HG03064 (cell line): Measurements from ENCODE around the gene TOMM20.
"Not testable (repeated sequence)": the region's sequence is repeated elsewhere in the genome, so short reads cannot be mapped to it uniquely, and the experiment has no call there.

Experiments
- ATAC-seq: cut with Tn5 transposase; IDR thresholded peaks from one replicate; pipeline ENCODE4 v1.9.1; 2021; ENCODE audit warnings: low read depth; ENCODE audit not compliant: unreplicated experiment

The TOMM20 gene

DNA sequence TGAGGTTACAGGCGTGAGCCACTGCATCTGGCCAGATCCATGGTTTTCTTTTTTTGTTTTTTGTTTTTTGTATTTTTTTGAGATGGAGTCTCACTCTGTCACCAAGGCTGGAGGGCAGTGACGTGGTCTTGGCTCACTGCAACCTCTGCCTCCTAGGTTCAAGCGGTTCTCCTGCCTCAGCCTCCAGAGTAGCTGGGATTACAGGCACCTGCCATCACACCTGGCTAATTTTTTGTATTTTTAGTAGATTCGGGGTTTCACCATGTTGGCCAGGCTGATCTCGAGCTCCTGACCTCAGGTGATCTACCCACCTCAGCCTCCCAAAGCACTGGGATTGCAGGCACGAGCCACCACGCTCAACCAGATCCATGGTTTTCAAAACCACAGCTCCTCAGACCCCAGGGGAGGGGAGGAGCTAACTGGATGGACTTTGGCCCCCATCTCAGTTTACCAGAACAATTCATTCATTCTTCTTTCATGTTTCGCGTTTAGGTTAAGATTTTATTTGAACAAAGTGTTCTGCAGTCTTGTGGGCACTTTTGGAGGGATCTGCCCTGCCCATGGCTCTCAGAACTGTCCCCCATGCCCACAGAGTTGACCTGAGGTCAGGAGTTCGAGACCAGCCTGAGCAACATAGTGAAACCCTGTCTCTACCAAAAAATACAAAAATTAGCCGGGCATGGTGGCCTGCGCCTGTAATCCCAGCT lies 43.1 kb downstream of the TOMM20 start:
- ATAC-seq: not testable (repeated sequence)

GRCh38 chr1:235080788-235081187 lies 47.8 kb downstream of the TOMM20 start:
- ATAC-seq: not testable (repeated sequence)

- not testable (repeated sequence) for ATAC-seq
These were observed 48.4 kb downstream of the TOMM20 start for GRCh38 chr1:235080297-235080657.

- ATAC-seq: no peak
These were observed 49.0 kb downstream of the TOMM20 start for GRCh38 chr1:235079443-235080296.

GRCh38 chr1:235078480-235079381 lies 49.9 kb downstream of the TOMM20 start:
- ATAC-seq: no peak

DNA sequence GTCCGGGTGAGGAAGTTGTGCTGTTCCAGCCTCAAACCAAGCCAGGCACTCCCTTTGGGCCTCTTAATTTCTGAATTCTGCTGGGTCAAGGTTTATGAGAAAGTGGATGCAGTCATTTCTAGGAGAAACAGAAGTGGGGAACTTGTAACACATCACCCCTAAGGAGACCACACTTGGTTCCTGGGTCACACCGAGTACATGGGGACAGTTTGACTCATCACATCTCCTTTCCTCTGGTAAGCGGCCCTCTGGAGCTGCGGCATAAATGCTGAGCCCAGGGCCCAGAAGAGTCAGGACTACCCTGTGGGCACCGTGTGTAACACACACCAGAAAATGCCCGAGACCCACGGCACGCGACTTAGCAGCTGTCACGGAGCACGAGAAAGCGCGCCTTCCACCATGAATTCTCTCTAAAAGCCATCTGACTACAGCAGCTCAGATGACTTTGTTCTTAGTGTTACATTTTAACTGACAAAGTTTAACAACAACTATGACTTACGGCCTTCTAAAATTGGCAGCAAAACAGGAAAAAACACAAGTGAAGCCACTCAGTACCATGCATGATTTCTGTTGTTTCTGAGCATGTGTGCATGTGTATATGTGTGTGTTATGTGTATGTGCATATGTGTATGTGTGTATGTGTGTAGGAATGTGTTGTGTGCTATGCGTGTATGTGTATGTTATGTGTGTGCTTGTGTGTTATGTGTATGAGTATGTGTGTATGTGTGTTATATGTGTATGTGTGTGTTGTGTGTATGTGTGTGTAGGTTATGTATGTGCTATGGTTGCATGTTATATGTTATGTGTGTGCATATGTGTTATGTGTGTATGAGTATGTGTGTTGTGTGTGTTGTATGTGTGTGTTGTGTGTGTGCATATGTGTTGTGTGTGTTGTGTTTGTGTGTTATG lies 50.8 kb downstream of the TOMM20 start:
- ATAC-seq: no peak

DNA sequence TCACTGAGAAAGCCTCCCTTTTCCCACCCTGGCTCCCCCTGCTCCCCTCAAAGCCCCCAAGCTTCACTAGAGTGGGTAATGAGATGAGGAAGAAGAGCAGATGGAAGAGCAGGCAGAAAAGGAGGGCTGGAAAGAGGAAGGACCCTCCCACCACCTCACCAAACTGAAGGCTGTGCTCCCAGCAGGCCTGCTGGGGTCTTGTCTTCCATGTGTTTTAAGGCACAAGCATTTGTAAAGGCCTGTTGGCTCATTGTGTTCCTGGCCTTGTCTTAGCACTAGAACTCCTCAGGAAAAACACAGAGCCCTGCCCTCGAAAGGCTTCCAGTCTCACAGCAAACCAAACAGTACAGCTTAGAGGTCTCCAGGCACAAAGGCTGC lies 51.5 kb downstream of the TOMM20 start:
- no peak for ATAC-seq

DNA sequence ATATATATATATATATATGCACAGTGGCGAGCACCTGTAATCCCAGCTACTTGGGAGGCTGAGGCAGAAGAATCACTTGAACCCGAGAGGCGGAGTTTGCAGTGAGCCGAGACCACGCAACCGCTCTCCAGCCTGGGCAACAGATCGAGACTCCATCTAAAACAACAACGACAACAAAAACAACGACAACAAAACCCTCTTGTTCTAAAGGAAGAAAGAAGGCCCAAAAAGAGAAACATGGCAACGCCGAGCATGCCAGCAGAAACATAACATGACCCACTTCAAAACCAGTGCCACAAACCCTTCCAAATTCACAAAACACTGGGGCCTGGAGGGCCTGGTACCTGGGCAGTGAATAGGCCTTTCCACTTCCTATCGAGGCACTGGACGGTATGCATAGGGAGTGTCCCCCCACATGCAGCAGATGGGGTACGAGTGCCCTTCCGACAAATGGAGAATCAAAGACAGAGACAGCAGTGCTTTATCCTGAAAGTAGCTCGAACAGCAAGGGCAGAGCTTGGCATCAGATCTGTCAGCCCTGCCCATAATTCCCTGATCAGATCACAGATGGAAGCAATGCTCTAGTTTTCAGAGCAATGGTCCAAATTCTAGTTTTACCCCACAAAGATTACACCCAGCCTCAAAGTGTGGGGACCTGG lies 52.0 kb downstream of the TOMM20 start:
- no peak for ATAC-seq

- no peak for ATAC-seq
These were observed 52.8 kb downstream of the TOMM20 start for GRCh38 chr1:235075777-235076308.

GRCh38 chr1:235075048-235075776 lies 53.4 kb downstream of the TOMM20 start:
- ATAC-seq: peak; percentile 53

DNA sequence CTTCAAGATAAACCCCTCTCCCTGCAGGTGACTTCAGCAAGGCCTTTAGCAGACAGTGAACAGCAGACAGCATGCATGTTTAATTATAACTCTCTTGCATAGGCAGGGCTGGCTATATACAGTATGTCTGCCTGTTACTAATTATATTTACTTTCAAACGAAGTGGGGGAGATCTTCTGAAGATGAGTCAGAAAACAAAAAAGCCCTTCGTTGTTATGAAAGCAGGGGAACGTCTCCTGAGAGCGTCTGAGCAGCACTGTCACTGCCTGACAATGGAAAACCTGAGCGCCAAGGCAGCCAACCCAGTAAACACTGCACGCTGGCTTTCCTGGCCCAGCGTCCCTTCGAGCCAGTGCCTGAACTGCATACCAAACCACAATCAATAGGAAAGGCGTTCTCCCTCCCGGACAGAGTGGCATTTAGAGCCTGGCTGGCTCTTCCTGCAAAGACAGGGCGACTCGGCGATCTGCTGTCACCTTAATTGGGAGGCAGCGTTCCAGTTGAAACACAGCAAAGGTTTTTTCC lies 54.1 kb downstream of the TOMM20 start:
- peak; percentile 39 for ATAC-seq

DNA sequence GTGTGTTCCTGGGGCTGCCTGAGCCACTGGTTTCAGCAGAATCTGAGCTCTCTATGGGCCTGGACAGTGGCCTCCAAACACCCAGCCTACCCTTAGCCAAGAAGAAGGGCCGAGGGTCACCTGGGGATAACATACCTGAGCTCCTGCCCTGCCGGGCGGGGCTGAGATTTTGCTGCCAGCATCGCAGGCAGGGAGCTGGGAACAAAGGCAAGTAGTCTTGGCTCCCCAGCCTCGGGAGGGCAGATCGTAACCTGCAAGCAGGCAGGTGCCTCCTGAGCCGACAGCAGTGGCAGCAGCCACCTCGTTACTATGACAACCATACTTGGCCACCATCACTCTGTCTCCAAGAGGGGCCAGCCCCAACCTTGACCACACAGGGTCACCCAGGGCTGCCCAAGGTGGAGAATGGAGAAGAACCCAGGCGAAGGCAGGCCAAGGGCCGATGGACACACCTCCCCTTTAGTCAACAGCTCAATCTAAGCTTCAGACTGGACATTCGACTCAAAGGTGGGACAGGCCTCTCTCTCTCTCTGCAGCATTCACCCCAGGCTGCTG lies 54.6 kb downstream of the TOMM20 start:
- no peak for ATAC-seq

GRCh38 chr1:235073331-235073967 lies 55.2 kb downstream of the TOMM20 start:
- no peak for ATAC-seq

DNA sequence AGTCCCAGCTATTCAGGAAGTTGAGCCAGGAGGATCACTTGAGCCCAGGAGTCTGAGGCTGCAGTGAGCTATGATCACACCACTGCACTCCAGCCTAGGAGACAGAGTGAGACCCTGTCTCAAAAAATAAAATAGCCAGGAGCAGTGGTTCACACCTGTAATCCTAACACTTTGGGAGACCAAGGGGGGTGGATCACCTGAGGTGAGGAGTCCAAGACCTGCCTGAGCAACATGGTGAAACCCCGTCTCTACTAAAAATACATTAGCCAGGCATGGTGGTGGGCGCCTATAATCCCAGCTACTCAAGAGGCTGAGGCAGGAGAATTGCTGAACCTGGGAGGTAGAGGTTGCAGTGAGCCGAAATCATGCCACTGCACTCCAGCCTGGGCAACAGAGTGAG lies 56.1 kb downstream of the TOMM20 start:
- ATAC-seq: not testable (repeated sequence)

DNA sequence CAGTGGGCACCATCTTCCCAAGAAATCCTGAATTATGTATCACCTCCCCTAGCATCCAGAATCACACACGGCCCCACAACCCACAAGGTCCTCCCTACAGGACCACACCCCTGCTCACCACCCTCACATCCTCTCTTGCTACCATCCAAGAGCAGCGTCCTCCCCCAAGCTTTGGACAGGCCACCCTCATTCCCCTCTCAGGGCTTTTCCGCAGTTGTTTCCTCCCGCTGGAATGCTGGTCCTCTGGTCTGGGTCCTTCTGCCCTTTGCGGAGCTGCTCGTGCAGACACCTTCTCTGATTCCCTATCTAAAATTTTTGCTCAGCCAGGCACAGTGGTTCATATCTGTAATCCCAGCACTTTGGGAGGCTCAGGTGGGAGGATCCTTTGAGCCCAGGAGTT lies 56.5 kb downstream of the TOMM20 start:
- ATAC-seq: no peak

DNA sequence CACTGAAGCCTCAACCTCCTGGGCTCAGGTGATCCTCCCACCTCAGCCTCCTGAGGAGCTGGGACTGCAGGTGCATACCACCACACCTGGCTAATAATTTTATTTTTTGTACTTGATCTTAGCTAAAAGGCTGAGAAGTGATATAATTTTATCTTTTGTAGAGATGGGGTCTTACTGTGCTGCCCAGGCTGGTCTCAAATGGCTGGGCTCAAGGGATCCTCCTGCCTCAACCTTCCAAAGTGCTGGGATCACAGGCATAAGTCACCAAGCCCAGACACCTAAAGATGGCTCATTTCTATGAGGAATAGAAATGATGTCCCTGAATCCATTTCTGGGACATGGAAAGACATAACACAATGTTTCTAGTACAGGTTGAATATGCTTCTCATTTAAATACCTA lies 57.8 kb downstream of the TOMM20 start:
- ATAC-seq: no peak
